ENCODE measurements around the gene APOB.

APOB gene

GRCh38 chr2:20988905-20989304, 55.0 kb downstream of the APOB start:
- no peak for DNase-seq
- H3K4me3 ChIP-seq (ENCODE audit: low read depth, low read length) = no peak overlapping the region
- H3K36me3 ChIP-seq = no peaks in the 10 kb centered on the region
- H3K27ac ChIP-seq = no peak overlapping the region
- TF ChIP-seq, protein P1, sequence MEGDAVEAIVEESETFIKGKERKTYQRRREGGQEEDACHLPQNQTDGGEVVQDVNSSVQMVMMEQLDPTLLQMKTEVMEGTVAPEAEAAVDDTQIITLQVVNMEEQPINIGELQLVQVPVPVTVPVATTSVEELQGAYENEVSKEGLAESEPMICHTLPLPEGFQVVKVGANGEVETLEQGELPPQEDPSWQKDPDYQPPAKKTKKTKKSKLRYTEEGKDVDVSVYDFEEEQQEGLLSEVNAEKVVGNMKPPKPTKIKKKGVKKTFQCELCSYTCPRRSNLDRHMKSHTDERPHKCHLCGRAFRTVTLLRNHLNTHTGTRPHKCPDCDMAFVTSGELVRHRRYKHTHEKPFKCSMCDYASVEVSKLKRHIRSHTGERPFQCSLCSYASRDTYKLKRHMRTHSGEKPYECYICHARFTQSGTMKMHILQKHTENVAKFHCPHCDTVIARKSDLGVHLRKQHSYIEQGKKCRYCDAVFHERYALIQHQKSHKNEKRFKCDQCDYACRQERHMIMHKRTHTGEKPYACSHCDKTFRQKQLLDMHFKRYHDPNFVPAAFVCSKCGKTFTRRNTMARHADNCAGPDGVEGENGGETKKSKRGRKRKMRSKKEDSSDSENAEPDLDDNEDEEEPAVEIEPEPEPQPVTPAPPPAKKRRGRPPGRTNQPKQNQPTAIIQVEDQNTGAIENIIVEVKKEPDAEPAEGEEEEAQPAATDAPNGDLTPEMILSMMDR (IDR thresholded peaks at IDR 0.05; ENCODE audit: low read depth, low read length) = no peak
- peaks cover 100% of the 10 kb centered on the region for H3K27me3 ChIP-seq (ENCODE audit: insufficient read depth, low read depth, severe bottlenecking)
- peaks cover 2% of the 10 kb centered on the region for H3K9me3 ChIP-seq (ENCODE audit: severe bottlenecking)

GRCh38 chr2:20986024-20986939, 57.6 kb downstream of the APOB start:
- Histone ChIP-seq H3K4me3 (ENCODE audit: low read depth, low read length) (no peak overlapping the region), H3K36me3 (no peaks in the 10 kb centered on the region), H3K27ac (no peak overlapping the region), H3K9me3 (ENCODE audit: severe bottlenecking) (no peaks in the 10 kb centered on the region), H3K27me3 (ENCODE audit: insufficient read depth, low read depth, severe bottlenecking) (peaks cover 100% of the 10 kb centered on the region)
- TF ChIP-seq, protein P1 (IDR thresholded peaks at IDR 0.05; ENCODE audit: low read depth, low read length) = no peak
- no peak for DNase-seq

GRCh38 chr2:20985062-20985461, 58.8 kb downstream of the APOB start:
- no peak for DNase-seq
- Histone ChIP-seq H3K27ac (no peak overlapping the region), H3K9me3 (ENCODE audit: severe bottlenecking) (peaks cover 3% of the 10 kb centered on the region), H3K27me3 (ENCODE audit: insufficient read depth, low read depth, severe bottlenecking) (peaks cover 98% of the 10 kb centered on the region), H3K36me3 (no peaks in the 10 kb centered on the region), H3K4me3 (ENCODE audit: low read depth, low read length) (no peak overlapping the region)
- TF ChIP-seq, protein P1 (IDR thresholded peaks at IDR 0.05; ENCODE audit: low read depth, low read length) = no peak

- Histone ChIP-seq H3K27me3 (ENCODE audit: insufficient read depth, low read depth, severe bottlenecking) (peaks cover 98% of the 10 kb centered on the region), H3K9me3 (ENCODE audit: severe bottlenecking) (peaks cover 7% of the 10 kb centered on the region), H3K4me3 (ENCODE audit: low read depth, low read length) (no peak overlapping the region), H3K36me3 (no peaks in the 10 kb centered on the region), H3K27ac (no peak overlapping the region)
- no peak for DNase-seq
- TF ChIP-seq, protein P1 (IDR thresholded peaks at IDR 0.05; ENCODE audit: low read depth, low read length) = no peak
Measured at GRCh38 chr2:20984408-20984807, 59.5 kb downstream of the APOB start.

DNA sequence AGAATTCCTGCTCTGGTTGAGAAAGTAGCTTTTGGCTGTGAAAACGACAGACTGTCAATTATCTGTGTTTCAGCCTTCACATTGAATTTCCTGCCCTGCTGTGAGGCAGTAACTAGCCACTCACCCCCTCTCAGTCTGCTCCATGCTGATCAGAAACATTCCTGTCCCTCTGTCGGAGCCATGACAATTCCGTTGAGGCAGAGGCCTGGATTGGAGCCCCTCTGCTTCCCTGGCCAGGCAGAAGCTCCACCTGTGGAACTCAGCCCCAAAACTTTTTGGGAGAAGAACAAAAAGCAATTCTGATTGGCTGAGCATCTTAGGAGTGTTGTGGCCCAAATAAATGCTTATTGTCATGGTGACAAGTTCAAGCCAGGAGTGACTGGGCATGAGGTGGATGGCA, 60.0 kb downstream of the APOB start:
- no peak for DNase-seq
- H3K9me3 ChIP-seq (ENCODE audit: severe bottlenecking) = peaks cover 7% of the 10 kb centered on the region
- no peak overlapping the region for H3K27ac ChIP-seq
- H3K36me3 ChIP-seq = no peaks in the 10 kb centered on the region
- H3K27me3 ChIP-seq (ENCODE audit: insufficient read depth, low read depth, severe bottlenecking) = peaks cover 93% of the 10 kb centered on the region
- TF ChIP-seq, protein P1 (IDR thresholded peaks at IDR 0.05; ENCODE audit: low read depth, low read length) = no peak
- H3K4me3 ChIP-seq (ENCODE audit: low read depth, low read length) = no peak overlapping the region
